HepG2 (cell line): ENCODE data around the gene ENO1. TPM values are rescaled to one million over a fixed set of nuclear protein-coding genes. Genes with fewer than 3 reads are reported as not detected.
A peak's percentile ranks its signal among the peaks of the same experiment; 100 is the strongest.

Experiments used
- BCL6 ChIP-seq: IDR thresholded peaks from 2 replicates; pipeline ENCODE4 v1.6.1; 2016; ENCODE audit warnings: missing genetic modification reagents, missing compliant biosample characterization
- MIER2 ChIP-seq: IDR thresholded peaks from 2 replicates; pipeline ENCODE4 v1.6.1; 2016; ENCODE audit warnings: missing biosample characterization, missing genetic modification reagents
- NCOR1 ChIP-seq: fragments of 200-600 bp; sonication (generic); IDR thresholded peaks from 2 replicates; pipeline ENCODE4 v1.7.0; 2017; ENCODE audit warnings: antibody characterized with exemption, low read length, borderline replicate concordance
- SP4 ChIP-seq: sonication (generic); formaldehyde crosslinking; IDR thresholded peaks from 2 replicates; pipeline ENCODE4 v1.8.1; 2023; ENCODE audit warnings: mild to moderate bottlenecking, missing genetic modification reagents
- TCF7L2 ChIP-seq: IDR thresholded peaks from 2 replicates; pipeline ENCODE4 v1.6.1; 2011; ENCODE audit warnings: mild to moderate bottlenecking, low read depth, low read length, moderate library complexity
- TSC22D2 ChIP-seq: sonication (generic); formaldehyde crosslinking; IDR thresholded peaks from 2 replicates; pipeline ENCODE4 v1.5.1; 2020; ENCODE audit warnings: missing genetic modification reagents, mild to moderate bottlenecking, borderline replicate concordance
- ZNF569 ChIP-seq: sonication (generic); formaldehyde crosslinking; IDR thresholded peaks from 2 replicates; pipeline ENCODE4 v1.5.0; 2020; ENCODE audit warnings: mild to moderate bottlenecking, missing genetic modification reagents, moderate library complexity, borderline replicate concordance
- ZNF720 ChIP-seq: sonication (generic); formaldehyde crosslinking; IDR thresholded peaks from 2 replicates; pipeline ENCODE4 v1.4.0; 2020; ENCODE audit warnings: missing genetic modification reagents
- ZNF746 ChIP-seq: sonication (generic); formaldehyde crosslinking; IDR thresholded peaks from 2 replicates; pipeline ENCODE4 v1.8.0; 2022; ENCODE audit warnings: mild to moderate bottlenecking, missing genetic modification reagents
- polyA plus RNA-seq, 8 experiments: library from polyadenylated mRNA; depleted of rRNA in 3 of 8; stranded (reverse) in 7 of 8; unstranded in 1 of 8; fragments of >200 nt; fragmentation: Illumina TruSeq in 4 of 8; extraction: Trizol in 4 of 8; gene quantifications; 2 replicates each; pipeline versions ENCODE4 v1.2.1 to v1.2.3, GENCODE V29; 2011 to 2016; ENCODE audit warnings: low read depth in 4 of 8, missing spikeins in 1 of 8, mixed read lengths in 1 of 8; ENCODE audit not compliant: insufficient read depth in 1 of 8
- total RNA-seq, 5 experiments: library from RNA; depleted of rRNA; stranded (reverse); fragments of >200 nt; fragmentation: Illumina TruSeq; extraction: Trizol; gene quantifications; 2 replicates each; pipeline ENCODE4 v1.2.3, GENCODE V29; 2016; ENCODE audit warnings: low read depth in 1 of 5
- TF ChIP-seq, protein P1 (sequence below): sonication (generic); formaldehyde crosslinking; IDR thresholded peaks from 2 replicates; pipeline ENCODE4 v1.5.0; 2020; ENCODE audit warnings: missing genetic modification reagents
- TF ChIP-seq, protein P2 (sequence below): sonication (generic); formaldehyde crosslinking; IDR thresholded peaks from 2 replicates; pipeline ENCODE4 v1.8.1; 2023; ENCODE audit warnings: missing genetic modification reagents, mild to moderate bottlenecking, borderline replicate concordance
- TF ChIP-seq, protein P3 (sequence below): sonication (generic); formaldehyde crosslinking; IDR thresholded peaks from 2 replicates; pipeline ENCODE4 v1.4.0; 2020; ENCODE audit warnings: missing genetic modification reagents
- TF ChIP-seq, protein P4 (sequence below): sonication (generic); formaldehyde crosslinking; IDR thresholded peaks from 2 replicates; pipeline ENCODE4 v1.8.0; 2023; ENCODE audit warnings: mild to moderate bottlenecking, missing genetic modification reagents
- TF ChIP-seq, protein P5 (sequence below): IDR thresholded peaks from 2 replicates; pipeline ENCODE4 v1.6.1; 2016; ENCODE audit warnings: missing biosample characterization, missing genetic modification reagents, low read depth
- TF ChIP-seq, protein P6 (sequence below): sonication (generic); formaldehyde crosslinking; IDR thresholded peaks from 2 replicates; pipeline ENCODE4 v1.4.0; 2020; ENCODE audit warnings: missing genetic modification reagents, borderline replicate concordance

Gene ENO1
- total and polyA plus RNA-seq, 2 of the 13 experiments (the other 11 are each of a cell fraction or from before 2014, with no cell fraction given), result 1,559 to 3,103 TPM

DNA sequence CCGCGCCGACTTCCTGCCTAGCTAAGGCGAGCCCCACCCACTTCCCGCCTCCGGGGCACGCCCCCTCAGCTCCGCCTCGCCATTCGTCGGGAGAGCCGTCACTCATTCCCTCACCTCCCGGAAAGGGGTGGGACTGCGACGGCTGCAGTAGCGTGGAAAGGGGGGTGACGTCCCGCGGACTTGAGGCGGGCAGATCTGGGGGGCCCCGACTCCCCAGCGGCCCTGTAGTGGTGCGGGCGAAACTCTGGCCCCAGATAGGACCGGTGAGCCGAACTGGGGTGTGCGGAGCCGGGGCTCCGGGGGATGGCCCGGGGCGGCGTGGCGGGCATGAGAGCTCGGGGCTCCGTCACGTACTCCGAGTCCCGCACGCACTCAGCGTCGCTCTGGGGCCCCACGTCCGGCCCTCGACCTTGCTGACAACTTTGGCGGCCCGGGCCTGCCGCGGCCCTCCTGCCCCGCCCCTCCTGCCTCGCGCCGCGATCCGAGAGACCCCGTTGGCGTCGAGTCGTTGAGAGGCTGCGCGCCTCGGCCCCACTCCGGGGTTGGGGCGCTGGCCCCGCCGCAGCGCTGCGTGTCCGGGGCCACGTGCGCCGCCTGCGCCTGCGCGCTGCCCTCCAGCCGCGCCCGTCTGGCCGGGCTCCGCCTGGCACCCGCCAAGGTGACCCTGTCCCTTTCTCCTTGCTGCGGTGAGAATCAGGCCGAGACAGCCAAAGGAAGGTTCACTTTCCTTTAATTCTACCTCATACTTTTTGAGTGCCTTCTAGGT is 395 bp upstream of the ENO1 start (continued):
- TF ChIP-seq, protein P1, sequence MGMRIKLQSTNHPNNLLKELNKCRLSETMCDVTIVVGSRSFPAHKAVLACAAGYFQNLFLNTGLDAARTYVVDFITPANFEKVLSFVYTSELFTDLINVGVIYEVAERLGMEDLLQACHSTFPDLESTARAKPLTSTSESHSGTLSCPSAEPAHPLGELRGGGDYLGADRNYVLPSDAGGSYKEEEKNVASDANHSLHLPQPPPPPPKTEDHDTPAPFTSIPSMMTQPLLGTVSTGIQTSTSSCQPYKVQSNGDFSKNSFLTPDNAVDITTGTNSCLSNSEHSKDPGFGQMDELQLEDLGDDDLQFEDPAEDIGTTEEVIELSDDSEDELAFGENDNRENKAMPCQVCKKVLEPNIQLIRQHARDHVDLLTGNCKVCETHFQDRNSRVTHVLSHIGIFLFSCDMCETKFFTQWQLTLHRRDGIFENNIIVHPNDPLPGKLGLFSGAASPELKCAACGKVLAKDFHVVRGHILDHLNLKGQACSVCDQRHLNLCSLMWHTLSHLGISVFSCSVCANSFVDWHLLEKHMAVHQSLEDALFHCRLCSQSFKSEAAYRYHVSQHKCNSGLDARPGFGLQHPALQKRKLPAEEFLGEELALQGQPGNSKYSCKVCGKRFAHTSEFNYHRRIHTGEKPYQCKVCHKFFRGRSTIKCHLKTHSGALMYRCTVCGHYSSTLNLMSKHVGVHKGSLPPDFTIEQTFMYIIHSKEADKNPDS (CRISPR knock-in tag), result no peak; the same call in 1 of the 2 replicates
- peak; percentile 84; the same call in 1 of the 2 replicates for TF ChIP-seq TSC22D2 (CRISPR knock-in tag)
- TF ChIP-seq ZNF720 (CRISPR knock-in tag), result no peak
- TF ChIP-seq SP4 (CRISPR knock-in tag), result peak; percentile 95
- no peak; the same call in 1 of the 2 replicates for TF ChIP-seq NCOR1
- TF ChIP-seq, protein P2, sequence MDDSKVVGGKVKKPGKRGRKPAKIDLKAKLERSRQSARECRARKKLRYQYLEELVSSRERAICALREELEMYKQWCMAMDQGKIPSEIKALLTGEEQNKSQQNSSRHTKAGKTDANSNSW (CRISPR knock-in tag), result peak; percentile 79; the same call in 1 of the 2 replicates
- TF ChIP-seq, protein P3, sequence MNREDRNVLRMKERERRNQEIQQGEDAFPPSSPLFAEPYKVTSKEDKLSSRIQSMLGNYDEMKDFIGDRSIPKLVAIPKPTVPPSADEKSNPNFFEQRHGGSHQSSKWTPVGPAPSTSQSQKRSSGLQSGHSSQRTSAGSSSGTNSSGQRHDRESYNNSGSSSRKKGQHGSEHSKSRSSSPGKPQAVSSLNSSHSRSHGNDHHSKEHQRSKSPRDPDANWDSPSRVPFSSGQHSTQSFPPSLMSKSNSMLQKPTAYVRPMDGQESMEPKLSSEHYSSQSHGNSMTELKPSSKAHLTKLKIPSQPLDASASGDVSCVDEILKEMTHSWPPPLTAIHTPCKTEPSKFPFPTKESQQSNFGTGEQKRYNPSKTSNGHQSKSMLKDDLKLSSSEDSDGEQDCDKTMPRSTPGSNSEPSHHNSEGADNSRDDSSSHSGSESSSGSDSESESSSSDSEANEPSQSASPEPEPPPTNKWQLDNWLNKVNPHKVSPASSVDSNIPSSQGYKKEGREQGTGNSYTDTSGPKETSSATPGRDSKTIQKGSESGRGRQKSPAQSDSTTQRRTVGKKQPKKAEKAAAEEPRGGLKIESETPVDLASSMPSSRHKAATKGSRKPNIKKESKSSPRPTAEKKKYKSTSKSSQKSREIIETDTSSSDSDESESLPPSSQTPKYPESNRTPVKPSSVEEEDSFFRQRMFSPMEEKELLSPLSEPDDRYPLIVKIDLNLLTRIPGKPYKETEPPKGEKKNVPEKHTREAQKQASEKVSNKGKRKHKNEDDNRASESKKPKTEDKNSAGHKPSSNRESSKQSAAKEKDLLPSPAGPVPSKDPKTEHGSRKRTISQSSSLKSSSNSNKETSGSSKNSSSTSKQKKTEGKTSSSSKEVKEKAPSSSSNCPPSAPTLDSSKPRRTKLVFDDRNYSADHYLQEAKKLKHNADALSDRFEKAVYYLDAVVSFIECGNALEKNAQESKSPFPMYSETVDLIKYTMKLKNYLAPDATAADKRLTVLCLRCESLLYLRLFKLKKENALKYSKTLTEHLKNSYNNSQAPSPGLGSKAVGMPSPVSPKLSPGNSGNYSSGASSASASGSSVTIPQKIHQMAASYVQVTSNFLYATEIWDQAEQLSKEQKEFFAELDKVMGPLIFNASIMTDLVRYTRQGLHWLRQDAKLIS (CRISPR knock-in tag), result peak; percentile 16; the same call in 1 of the 2 replicates
- TF ChIP-seq, protein P4, sequence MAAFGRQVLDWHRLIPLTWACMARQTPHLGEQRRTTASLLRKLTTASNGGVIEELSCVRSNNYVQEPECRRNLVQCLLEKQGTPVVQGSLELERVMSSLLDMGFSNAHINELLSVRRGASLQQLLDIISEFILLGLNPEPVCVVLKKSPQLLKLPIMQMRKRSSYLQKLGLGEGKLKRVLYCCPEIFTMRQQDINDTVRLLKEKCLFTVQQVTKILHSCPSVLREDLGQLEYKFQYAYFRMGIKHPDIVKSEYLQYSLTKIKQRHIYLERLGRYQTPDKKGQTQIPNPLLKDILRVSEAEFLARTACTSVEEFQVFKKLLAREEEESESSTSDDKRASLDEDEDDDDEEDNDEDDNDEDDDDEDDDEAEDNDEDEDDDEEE (CRISPR knock-in tag), result 0 out of 2 replicates have a peak, but pooled peaks have one; percentile 18
- TF ChIP-seq, protein P5, sequence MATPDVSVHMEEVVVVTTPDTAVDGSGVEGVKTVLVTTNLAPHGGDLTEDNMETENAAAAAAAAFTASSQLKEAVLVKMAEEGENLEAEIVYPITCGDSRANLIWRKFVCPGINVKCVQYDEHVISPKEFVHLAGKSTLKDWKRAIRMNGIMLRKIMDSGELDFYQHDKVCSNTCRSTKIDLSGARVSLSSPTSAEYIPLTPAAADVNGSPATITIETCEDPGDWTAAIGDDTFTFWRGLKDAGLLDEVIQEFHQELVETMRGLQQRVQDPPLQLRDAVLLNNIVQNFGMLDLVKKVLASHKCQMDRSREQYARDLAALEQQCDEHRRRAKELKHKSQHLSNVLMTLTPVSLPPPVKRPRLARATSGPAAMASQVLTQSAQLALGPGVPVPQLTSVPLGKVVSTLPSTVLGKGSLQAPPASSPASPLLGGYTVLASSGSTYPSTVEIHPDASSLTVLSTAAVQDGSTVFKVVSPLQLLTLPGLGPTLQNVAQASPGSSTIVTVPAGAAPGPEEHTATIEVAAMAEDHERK, result peak; percentile 83
- peak; percentile 86; the same call in 1 of the 2 replicates for TF ChIP-seq ZNF746 (CRISPR knock-in tag)
- no peak for TF ChIP-seq ZNF569 (CRISPR knock-in tag)
- TF ChIP-seq TCF7L2, result no peak
- TF ChIP-seq, protein P6, sequence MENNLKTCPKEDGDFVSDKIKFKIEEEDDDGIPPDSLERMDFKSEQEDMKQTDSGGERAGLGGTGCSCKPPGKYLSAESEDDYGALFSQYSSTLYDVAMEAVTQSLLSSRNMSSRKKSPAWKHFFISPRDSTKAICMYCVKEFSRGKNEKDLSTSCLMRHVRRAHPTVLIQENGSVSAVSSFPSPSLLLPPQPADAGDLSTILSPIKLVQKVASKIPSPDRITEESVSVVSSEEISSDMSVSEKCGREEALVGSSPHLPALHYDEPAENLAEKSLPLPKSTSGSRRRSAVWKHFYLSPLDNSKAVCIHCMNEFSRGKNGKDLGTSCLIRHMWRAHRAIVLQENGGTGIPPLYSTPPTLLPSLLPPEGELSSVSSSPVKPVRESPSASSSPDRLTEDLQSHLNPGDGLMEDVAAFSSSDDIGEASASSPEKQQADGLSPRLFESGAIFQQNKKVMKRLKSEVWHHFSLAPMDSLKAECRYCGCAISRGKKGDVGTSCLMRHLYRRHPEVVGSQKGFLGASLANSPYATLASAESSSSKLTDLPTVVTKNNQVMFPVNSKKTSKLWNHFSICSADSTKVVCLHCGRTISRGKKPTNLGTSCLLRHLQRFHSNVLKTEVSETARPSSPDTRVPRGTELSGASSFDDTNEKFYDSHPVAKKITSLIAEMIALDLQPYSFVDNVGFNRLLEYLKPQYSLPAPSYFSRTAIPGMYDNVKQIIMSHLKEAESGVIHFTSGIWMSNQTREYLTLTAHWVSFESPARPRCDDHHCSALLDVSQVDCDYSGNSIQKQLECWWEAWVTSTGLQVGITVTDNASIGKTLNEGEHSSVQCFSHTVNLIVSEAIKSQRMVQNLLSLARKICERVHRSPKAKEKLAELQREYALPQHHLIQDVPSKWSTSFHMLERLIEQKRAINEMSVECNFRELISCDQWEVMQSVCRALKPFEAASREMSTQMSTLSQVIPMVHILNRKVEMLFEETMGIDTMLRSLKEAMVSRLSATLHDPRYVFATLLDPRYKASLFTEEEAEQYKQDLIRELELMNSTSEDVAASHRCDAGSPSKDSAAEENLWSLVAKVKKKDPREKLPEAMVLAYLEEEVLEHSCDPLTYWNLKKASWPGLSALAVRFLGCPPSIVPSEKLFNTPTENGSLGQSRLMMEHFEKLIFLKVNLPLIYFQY, result 0 out of 2 replicates have a peak, but pooled peaks have one; percentile 62
- TF ChIP-seq BCL6 (CRISPR knock-in tag), result peak; percentile 39
- no peak; the same call in 1 of the 2 replicates for TF ChIP-seq MIER2 (CRISPR knock-in tag)
